Esophagus muscularis mucosa (tissue), 4 donors: Measurements from ENCODE around the gene ZNF516. TPM values are rescaled to one million over a fixed set of nuclear protein-coding genes. Genes with fewer than 3 reads are reported as not detected.
A peak's percentile ranks its signal among the peaks of the same experiment; 100 is the strongest.

Experiments used
- DNase-seq: peaks from one replicate; pipeline ENCODE4 v3.0.0-alpha.2; 2017; ENCODE audit errors: extremely low spot score
- H3K27ac ChIP-seq, 4 donors: fragments of 200-600 bp; sonication (generic); replicated peaks in 1 of 4; 1 replicate in 3 of 4; 2 replicates in 1 of 4; pipeline ENCODE4 v1.5.1; 2016 to 2019; ENCODE audit warnings: mild to moderate bottlenecking in 1 of 4
- H3K27me3 ChIP-seq, 4 donors: fragments of 200-600 bp; sonication (generic); one replicate each; pipeline versions ENCODE4 v1.5.1 to v1.6.0; 2016 to 2019
- H3K36me3 ChIP-seq, 4 donors: fragments of 200-600 bp; sonication (generic); one replicate each; pipeline ENCODE4 v1.5.1; 2016 to 2019
- H3K4me1 ChIP-seq, 4 donors: fragments of 200-600 bp; sonication (generic); one replicate each; pipeline ENCODE4 v1.5.1; 2016 to 2019
- H3K4me3 ChIP-seq, 4 donors: fragments of 200-600 bp; sonication (generic); 1 replicate in 2 of 4; 2 replicates in 2 of 4; pipeline ENCODE4 v1.5.1; 2016 to 2019; ENCODE audit warnings: mild to moderate bottlenecking in 4 of 4, moderate library complexity in 1 of 4
- H3K9me3 ChIP-seq, 4 donors: fragments of 200-600 bp; sonication (generic); 1 replicate in 3 of 4; 2 replicates in 1 of 4; pipeline ENCODE4 v1.5.1; 2016 to 2019
- EP300 ChIP-seq: sonication (generic); formaldehyde crosslinking; IDR thresholded peaks from one replicate; pipeline ENCODE4 v1.6.1; 2017; ENCODE audit warnings: antibody characterized with exemption
- POLR2A ChIP-seq: fragments of 450-650 bp; IDR thresholded peaks from one replicate; pipeline ENCODE4 v1.6.1; 2017; ENCODE audit warnings: antibody characterized with exemption, moderate library complexity, mild to moderate bottlenecking, low read depth
- POLR2AphosphoS5 ChIP-seq, 2 donors: sonication (generic); formaldehyde crosslinking; IDR thresholded peaks; one replicate each; pipeline ENCODE4 v1.6.1; 2017; ENCODE audit warnings: antibody characterized with exemption in 2 of 2
- WGBS: methylation state at CpG from one replicate; pipeline ENCODE4 v1.1.5; 2018; 5-methylcytosine and 5-hydroxymethylcytosine counted together
- intact Hi-C: fragments of 100-400 bp; cut with DNase I; formaldehyde crosslinking; loops from one replicate; pipeline ENCODE4 v1.15.1; 2023
- total RNA-seq, 4 donors: library from RNA; depleted of rRNA; stranded (reverse); fragments of >200 nt; gene quantifications; one replicate each; pipeline versions ENCODE4 v1.1.0 to v1.2.1, GENCODE V29; 2016
- TF ChIP-seq, protein P1 (sequence below), 3 experiments: fragments of 200-600 bp in 2 of 3; fragments of 450-650 bp in 1 of 3; sonication (generic) in 2 of 3; IDR thresholded peaks; one replicate each; pipeline ENCODE4 v1.5.1; 2017 to 2019; ENCODE audit warnings: antibody characterized with exemption in 3 of 3, mild to moderate bottlenecking in 2 of 3, moderate library complexity in 1 of 3

ZNF516 gene
- total RNA-seq, 4 donors from 2014 or later, result 28.5 to 44.9 (median 35.8) TPM

DNA sequence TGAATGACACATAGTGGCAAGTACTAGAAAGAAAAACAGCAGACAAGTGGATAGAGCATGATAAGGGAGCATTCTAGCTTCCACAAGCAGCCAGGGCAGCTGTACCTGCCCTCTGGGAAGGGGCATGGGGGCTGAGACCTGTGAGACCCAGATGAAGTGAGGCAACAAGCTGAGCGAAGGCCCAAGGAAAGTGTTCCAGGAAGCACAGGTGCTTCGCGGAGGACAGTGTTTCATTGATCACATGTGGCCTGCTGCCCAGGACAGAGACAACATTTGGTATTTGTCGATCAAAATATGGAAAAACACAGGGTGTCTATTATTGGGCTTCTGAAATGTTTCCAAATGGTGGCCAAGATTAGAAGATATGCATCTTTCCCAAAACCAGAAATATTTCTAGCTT, 149.1 kb downstream of the ZNF516 start:
- WGBS, result 91% methylated on average over 4 of the region's 4 CpGs
- intact Hi-C loops, result loop anchor here (5.0 kb wide), 1 partner anchor 1694 kb away; no protein-coding TSS in a partner anchor
- Histone ChIP-seq H3K9me3 (peaks cover 0 to 5% (median 2%) of the 10 kb centered on the region in 4 donors), H3K36me3 (no peaks in the 10 kb centered on the region), H3K4me3 (no peak overlapping the region), H3K27ac (no peak overlapping the region), H3K27me3 (no peaks in the 10 kb centered on the region), H3K4me1 (peaks cover 0 to 11% (median 9%) of the 10 kb centered on the region in 4 donors)
- peak; percentile 77 for DNase-seq
- TF ChIP-seq EP300 (no peak), POLR2A (no peak), POLR2AphosphoS5 (IDR thresholded peaks at IDR 0.05) (no peak)
- TF ChIP-seq, protein P1, sequence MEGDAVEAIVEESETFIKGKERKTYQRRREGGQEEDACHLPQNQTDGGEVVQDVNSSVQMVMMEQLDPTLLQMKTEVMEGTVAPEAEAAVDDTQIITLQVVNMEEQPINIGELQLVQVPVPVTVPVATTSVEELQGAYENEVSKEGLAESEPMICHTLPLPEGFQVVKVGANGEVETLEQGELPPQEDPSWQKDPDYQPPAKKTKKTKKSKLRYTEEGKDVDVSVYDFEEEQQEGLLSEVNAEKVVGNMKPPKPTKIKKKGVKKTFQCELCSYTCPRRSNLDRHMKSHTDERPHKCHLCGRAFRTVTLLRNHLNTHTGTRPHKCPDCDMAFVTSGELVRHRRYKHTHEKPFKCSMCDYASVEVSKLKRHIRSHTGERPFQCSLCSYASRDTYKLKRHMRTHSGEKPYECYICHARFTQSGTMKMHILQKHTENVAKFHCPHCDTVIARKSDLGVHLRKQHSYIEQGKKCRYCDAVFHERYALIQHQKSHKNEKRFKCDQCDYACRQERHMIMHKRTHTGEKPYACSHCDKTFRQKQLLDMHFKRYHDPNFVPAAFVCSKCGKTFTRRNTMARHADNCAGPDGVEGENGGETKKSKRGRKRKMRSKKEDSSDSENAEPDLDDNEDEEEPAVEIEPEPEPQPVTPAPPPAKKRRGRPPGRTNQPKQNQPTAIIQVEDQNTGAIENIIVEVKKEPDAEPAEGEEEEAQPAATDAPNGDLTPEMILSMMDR (IDR thresholded peaks at IDR 0.05), result no peak

DNA sequence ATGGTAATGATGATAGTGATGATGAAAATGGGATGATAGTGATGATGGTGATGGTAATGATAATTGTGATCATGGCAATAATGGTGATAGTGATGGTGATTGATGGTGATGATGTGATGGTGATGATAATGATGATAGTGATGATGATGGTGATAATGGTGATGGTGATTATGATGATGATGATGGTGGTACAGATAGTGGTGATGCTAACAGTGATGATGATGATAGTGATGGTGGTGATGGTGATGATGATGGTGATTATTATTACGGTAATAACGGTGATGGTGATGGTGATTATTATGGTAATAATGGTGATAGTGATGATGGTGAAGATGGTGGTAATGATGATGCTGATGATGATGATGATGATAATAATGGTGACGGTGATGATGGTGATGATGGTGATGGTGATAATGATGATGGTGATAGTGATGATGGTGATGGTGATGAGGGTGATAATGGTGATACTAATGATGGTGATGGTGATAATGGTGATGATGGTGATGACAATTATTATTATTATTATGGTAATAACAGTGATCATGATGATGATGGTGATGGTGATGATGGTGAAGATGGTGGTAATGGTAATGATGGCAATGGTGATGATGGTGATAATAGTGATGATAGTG, 151.0 kb downstream of the ZNF516 start:
- DNase-seq, result no peak
- no peaks in the 10 kb centered on the region for H3K36me3 ChIP-seq
- TF ChIP-seq POLR2AphosphoS5 (IDR thresholded peaks at IDR 0.05) (no peak), EP300 (no peak), POLR2A (no peak)
- TF ChIP-seq, protein P1 (IDR thresholded peaks at IDR 0.05), result no peak
- no peak overlapping the region for H3K27ac ChIP-seq
- peaks cover 0 to 7% (median 6%) of the 10 kb centered on the region in 4 donors for H3K4me1 ChIP-seq
- no peaks in the 10 kb centered on the region for H3K27me3 ChIP-seq
- H3K9me3 ChIP-seq, result peaks cover 0 to 15% (median 7%) of the 10 kb centered on the region in 4 donors
- intact Hi-C loops, result no loop called here
- 96% methylated on average over 3 of the region's 3 CpGs for WGBS
- no peak overlapping the region for H3K4me3 ChIP-seq

DNA sequence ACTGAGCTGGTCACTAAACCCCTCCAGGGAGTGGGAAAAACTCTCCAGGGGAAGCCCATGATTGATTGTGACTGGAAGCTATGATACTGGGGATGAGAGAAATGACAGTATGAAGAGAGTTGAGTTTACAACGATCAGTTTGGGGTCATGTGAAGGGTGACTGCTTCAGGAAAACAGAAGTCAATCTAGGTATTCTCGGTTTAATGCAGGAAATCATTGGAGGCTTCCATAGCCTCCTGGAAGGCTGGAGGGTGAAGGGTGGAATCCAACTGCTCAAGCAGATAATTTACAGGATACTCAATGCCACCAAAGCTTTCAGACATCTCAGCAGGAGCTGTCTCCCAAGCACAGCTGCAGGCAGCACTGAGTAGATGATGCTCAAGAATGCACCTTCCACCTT, 154.6 kb downstream of the ZNF516 start:
- 88% methylated on average over 2 of the region's 2 CpGs for WGBS
- no peak for TF ChIP-seq POLR2A
- TF ChIP-seq, protein P1 (IDR thresholded peaks at IDR 0.05), result no peak
- no peak for TF ChIP-seq EP300
- TF ChIP-seq POLR2AphosphoS5 (IDR thresholded peaks at IDR 0.05), result no peak
- intact Hi-C loops, result no loop called here

DNA sequence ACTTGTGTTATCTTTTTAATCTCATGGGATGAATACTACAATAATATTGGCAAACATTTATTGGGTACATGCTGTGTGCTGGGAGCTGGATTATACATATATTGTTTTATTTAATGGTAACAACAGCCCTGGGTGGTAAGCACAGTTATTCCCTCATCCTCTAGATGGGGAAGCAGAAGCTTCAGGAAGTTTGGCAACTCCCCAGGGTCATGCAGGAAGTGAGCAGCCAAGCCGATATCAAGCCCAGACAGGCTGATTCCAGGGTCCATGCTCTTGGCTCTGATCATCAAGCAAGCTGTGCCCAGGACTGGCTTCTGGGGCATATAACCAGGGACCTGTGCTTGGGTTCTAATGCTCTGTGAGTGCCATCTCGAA, 155.8 kb downstream of the ZNF516 start:
- TF ChIP-seq POLR2A, result no peak
- TF ChIP-seq, protein P1 (IDR thresholded peaks at IDR 0.05), result no peak
- no peak for TF ChIP-seq EP300
- TF ChIP-seq POLR2AphosphoS5 (IDR thresholded peaks at IDR 0.05), result no peak
- intact Hi-C loops, result no loop called here
- Histone ChIP-seq H3K9me3 (peaks cover 0 to 15% (median 7%) of the 10 kb centered on the region in 4 donors), H3K4me1 (no peaks in the 10 kb centered on the region), H3K27ac (no peak overlapping the region), H3K4me3 (no peak overlapping the region), H3K27me3 (no peaks in the 10 kb centered on the region), H3K36me3 (no peaks in the 10 kb centered on the region)
- DNase-seq, result peak; percentile 37
- WGBS, result 81% methylated on average over 2 of the region's 2 CpGs

More for the DNA sequence above, 154.6 kb downstream of the ZNF516 start:
- peaks cover 0 to 15% (median 7%) of the 10 kb centered on the region in 4 donors for H3K9me3 ChIP-seq
- no peak overlapping the region for H3K27ac ChIP-seq
- no peaks in the 10 kb centered on the region for H3K36me3 ChIP-seq
- peak; percentile 68 for DNase-seq
- H3K27me3 ChIP-seq, result no peaks in the 10 kb centered on the region
- no peaks in the 10 kb centered on the region for H3K4me1 ChIP-seq
- no peak overlapping the region for H3K4me3 ChIP-seq
